Karpas-422 (cell line): ENCODE results near the gene GABBR2. TPM values are rescaled to one million over a fixed set of nuclear protein-coding genes. Genes with fewer than 3 reads are reported as not detected.

Experiments
- DNase-seq: peaks from one replicate; pipeline ENCODE4 v3.0.0-alpha.2; 2015
- H2AFZ ChIP-seq: fragments of 200-600 bp; sonication (generic); 2 replicates; pipeline ENCODE4 v1.6.1; 2014; ENCODE audit warnings: antibody characterized with exemption, low read length, mixed read lengths
- H3K27ac ChIP-seq: fragments of 200-600 bp; sonication (generic); 2 replicates; pipeline ENCODE4 v1.5.1; 2014; ENCODE audit warnings: mild to moderate bottlenecking, low read length, moderate library complexity
- H3K27me3 ChIP-seq: fragments of 200-600 bp; sonication (generic); 2 replicates; pipeline ENCODE4 v1.6.1; 2014; ENCODE audit warnings: low read length, mixed read lengths
- H3K36me3 ChIP-seq: fragments of 200-600 bp; sonication (generic); 2 replicates; pipeline ENCODE4 v1.6.1; 2014; ENCODE audit warnings: low read length, mixed read lengths; ENCODE audit not compliant: insufficient read depth
- H3K4me1 ChIP-seq: fragments of 200-600 bp; sonication (generic); 2 replicates; pipeline ENCODE4 v1.6.1; 2014; ENCODE audit warnings: mild to moderate bottlenecking, low read length, mixed read lengths
- H3K4me2 ChIP-seq: fragments of 200-600 bp; sonication (generic); 2 replicates; pipeline ENCODE4 v1.6.1; 2014; ENCODE audit warnings: low read length, low read depth, mild to moderate bottlenecking; ENCODE audit not compliant: poor library complexity, severe bottlenecking
- H3K4me3 ChIP-seq: fragments of 200-600 bp; sonication (generic); 2 replicates; pipeline ENCODE4 v1.5.1; 2014; ENCODE audit warnings: mild to moderate bottlenecking, antibody characterized with exemption, low read length, mixed read lengths
- H3K79me2 ChIP-seq: fragments of 200-600 bp; sonication (generic); 2 replicates; pipeline ENCODE4 v1.6.1; 2014; ENCODE audit warnings: mild to moderate bottlenecking, low read length, mixed read lengths
- H3K9ac ChIP-seq: fragments of 200-600 bp; sonication (generic); 2 replicates; pipeline ENCODE4 v1.6.0; 2014; ENCODE audit warnings: low read length
- H3K9me2 ChIP-seq: fragments of 200-600 bp; sonication (generic), shearing (Covaris generic); replicated peaks from 2 replicates; pipeline ENCODE4 v1.6.0; 2014; ENCODE audit warnings: mild to moderate bottlenecking, low read length, moderate library complexity; ENCODE audit not compliant: insufficient read depth
- H3K9me3 ChIP-seq: fragments of 300-700, 200-600 bp; sonication (generic); 2 replicates; pipeline ENCODE4 v1.6.1; 2014; ENCODE audit warnings: low read length, mixed read lengths
- H4K20me1 ChIP-seq: fragments of 200-600 bp; sonication (generic); 2 replicates; pipeline ENCODE4 v1.6.1; 2014; ENCODE audit warnings: mild to moderate bottlenecking, antibody characterized with exemption, low read length, low read depth; ENCODE audit not compliant: insufficient read depth
- total RNA-seq: library from RNA; depleted of rRNA; stranded (reverse); fragments of >200 nt; shearing (Covaris generic); gene quantifications from 2 replicates; pipeline ENCODE4 v1.2.3, GENCODE V29; 2014; ENCODE audit warnings: low replicate concordance

The GABBR2 gene
- total RNA-seq, 1 experiment from 2014 or later = 0.30 TPM

- no peak overlapping the region for H3K4me2 ChIP-seq
Observed at GRCh38 chr9:98415782-98416181, 293.0 kb downstream of the GABBR2 start.

DNA sequence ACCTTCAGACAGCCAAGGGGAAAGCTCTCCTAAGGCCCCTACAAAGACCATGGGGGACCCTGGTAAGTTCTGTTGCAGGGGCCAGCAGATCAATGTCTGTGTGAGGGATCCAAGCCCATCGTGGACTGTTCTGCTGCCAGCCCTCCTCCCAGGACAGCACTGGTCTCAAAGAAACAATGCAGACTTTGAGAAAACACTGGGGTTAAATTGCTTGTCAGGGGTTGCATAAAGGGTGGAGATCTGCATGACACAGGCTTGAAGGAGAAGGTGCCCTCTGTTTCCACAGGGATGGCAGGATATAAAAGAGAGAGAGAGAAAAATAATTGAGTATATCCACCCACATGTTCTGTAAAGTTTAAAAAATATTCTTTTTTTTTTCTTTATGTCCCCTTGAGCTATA is 295.7 kb downstream of the GABBR2 start:
- Histone ChIP-seq H3K4me2 (no peak overlapping the region), H3K9me3 (no peaks in the 10 kb centered on the region), H2AFZ (no peak overlapping the region), H3K27me3 (no peaks in the 10 kb centered on the region), H3K4me3 (no peak overlapping the region), H3K36me3 (no peaks in the 10 kb centered on the region), H3K9ac (no peak overlapping the region), H3K79me2 (no peaks in the 10 kb centered on the region), H3K4me1 (no peaks in the 10 kb centered on the region; the same call in 1 of the 2 replicates), H3K9me2 (no peaks in the 10 kb centered on the region), H3K27ac (no peak overlapping the region), H4K20me1 (no peaks in the 10 kb centered on the region)
- DNase-seq = no peak

More at GRCh38 chr9:98415782-98416181, 293.0 kb downstream of the GABBR2 start:
- DNase-seq = no peak
- Histone ChIP-seq H3K4me3 (no peak overlapping the region), H3K36me3 (no peaks in the 10 kb centered on the region), H3K27me3 (no peaks in the 10 kb centered on the region), H3K9me3 (no peaks in the 10 kb centered on the region), H3K27ac (no peak overlapping the region), H4K20me1 (no peaks in the 10 kb centered on the region), H2AFZ (no peak overlapping the region), H3K9me2 (no peaks in the 10 kb centered on the region), H3K79me2 (no peaks in the 10 kb centered on the region), H3K4me1 (no peaks in the 10 kb centered on the region), H3K9ac (no peak overlapping the region)

- Histone ChIP-seq H3K9me3 (no peaks in the 10 kb centered on the region), H3K79me2 (no peaks in the 10 kb centered on the region), H3K4me3 (no peak overlapping the region), H3K9me2 (no peaks in the 10 kb centered on the region), H3K27ac (no peak overlapping the region), H3K9ac (no peak overlapping the region), H3K4me1 (no peaks in the 10 kb centered on the region; the same call in 1 of the 2 replicates), H3K36me3 (no peaks in the 10 kb centered on the region), H3K4me2 (no peak overlapping the region), H2AFZ (no peak overlapping the region), H4K20me1 (no peaks in the 10 kb centered on the region), H3K27me3 (no peaks in the 10 kb centered on the region)
- no peak for DNase-seq
Observed at GRCh38 chr9:98412101-98412842, 296.5 kb downstream of the GABBR2 start.

DNA sequence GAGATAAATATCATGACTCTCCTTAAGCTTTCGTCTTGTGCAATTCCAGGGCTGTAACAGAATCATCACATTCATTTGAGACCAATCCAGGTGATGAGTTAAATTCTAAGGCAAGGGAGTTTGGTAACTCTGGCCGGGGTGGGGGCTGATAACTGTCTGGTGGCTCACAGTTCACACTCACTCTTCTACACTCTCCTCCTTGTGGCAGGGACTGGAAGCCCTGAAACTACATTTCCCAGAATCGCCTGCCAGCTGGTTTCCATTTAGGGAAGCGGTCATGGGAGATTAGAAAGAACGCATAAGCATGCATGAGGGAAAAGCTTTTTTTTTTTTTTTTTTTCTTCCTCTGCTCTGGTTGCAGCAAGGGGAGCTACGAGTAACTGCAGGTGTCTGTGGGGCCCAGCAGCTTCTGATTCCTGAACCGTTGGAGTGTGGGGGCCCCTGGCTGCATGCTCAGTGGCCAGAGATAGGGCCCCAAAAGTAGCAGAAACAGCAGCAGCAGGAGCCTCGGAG is 298.5 kb downstream of the GABBR2 start:
- H3K9me3 ChIP-seq = no peaks in the 10 kb centered on the region
- no peaks in the 10 kb centered on the region for H3K79me2 ChIP-seq
- H3K36me3 ChIP-seq = no peaks in the 10 kb centered on the region
- no peak overlapping the region for H3K27ac ChIP-seq
- H4K20me1 ChIP-seq = no peaks in the 10 kb centered on the region
- H2AFZ ChIP-seq = no peak overlapping the region
- H3K4me3 ChIP-seq = no peak overlapping the region
- no peak overlapping the region for H3K4me2 ChIP-seq
- H3K4me1 ChIP-seq = no peaks in the 10 kb centered on the region; the same call in 1 of the 2 replicates
- peak; percentile 53 for DNase-seq
- no peaks in the 10 kb centered on the region for H3K9me2 ChIP-seq
- H3K27me3 ChIP-seq = no peaks in the 10 kb centered on the region
- no peak overlapping the region for H3K9ac ChIP-seq

DNA sequence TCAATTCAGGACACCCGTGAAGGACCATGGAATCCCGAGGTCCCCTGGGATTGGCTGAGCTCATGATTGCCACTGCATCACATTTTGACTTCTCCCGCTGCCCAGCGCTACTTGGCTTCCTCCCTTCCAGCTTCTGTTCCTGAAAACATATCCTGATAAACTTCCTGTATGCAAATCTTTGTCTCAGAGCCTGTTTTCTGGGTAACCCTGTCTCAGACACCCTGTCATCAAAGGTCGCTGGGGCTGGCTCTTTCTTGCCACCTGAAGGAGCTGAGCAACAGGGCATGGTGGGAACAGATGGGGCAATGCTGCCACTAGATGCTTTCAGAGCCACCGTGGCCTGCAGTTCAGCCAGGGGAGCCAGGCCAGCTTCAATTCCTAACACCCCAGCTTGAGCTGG is 299.0 kb downstream of the GABBR2 start:
- H4K20me1 ChIP-seq = no peaks in the 10 kb centered on the region
- no peak for DNase-seq
- H2AFZ ChIP-seq = no peak overlapping the region
- no peaks in the 10 kb centered on the region; the same call in 1 of the 2 replicates for H3K4me1 ChIP-seq
- no peaks in the 10 kb centered on the region for H3K9me2 ChIP-seq
- H3K27me3 ChIP-seq = no peaks in the 10 kb centered on the region
- H3K79me2 ChIP-seq = no peaks in the 10 kb centered on the region
- H3K36me3 ChIP-seq = no peaks in the 10 kb centered on the region
- no peak overlapping the region for H3K9ac ChIP-seq
- no peak overlapping the region for H3K27ac ChIP-seq
- H3K4me3 ChIP-seq = no peak overlapping the region
- no peak overlapping the region for H3K4me2 ChIP-seq
- H3K9me3 ChIP-seq = no peaks in the 10 kb centered on the region

GRCh38 chr9:98406469-98406868 is 302.3 kb downstream of the GABBR2 start:
- no peak for DNase-seq
- H3K4me1 ChIP-seq = no peaks in the 10 kb centered on the region; the same call in 1 of the 2 replicates
- H3K4me3 ChIP-seq = no peak overlapping the region
- no peak overlapping the region for H3K27ac ChIP-seq
- H3K27me3 ChIP-seq = no peaks in the 10 kb centered on the region
- H3K4me2 ChIP-seq = no peak overlapping the region
- H3K9me2 ChIP-seq = no peaks in the 10 kb centered on the region
- no peaks in the 10 kb centered on the region for H3K9me3 ChIP-seq
- no peaks in the 10 kb centered on the region for H4K20me1 ChIP-seq
- no peaks in the 10 kb centered on the region for H3K36me3 ChIP-seq
- no peak overlapping the region for H3K9ac ChIP-seq
- H2AFZ ChIP-seq = no peak overlapping the region
- no peaks in the 10 kb centered on the region for H3K79me2 ChIP-seq

GRCh38 chr9:98404237-98404636 is 304.5 kb downstream of the GABBR2 start:
- no peaks in the 10 kb centered on the region for H3K4me1 ChIP-seq
- DNase-seq = no peak
- no peaks in the 10 kb centered on the region for H4K20me1 ChIP-seq
- no peak overlapping the region for H2AFZ ChIP-seq
- H3K9ac ChIP-seq = no peak overlapping the region
- no peak overlapping the region for H3K27ac ChIP-seq
- H3K4me3 ChIP-seq = no peak overlapping the region
- H3K4me2 ChIP-seq = no peak overlapping the region
- H3K36me3 ChIP-seq = no peaks in the 10 kb centered on the region
- no peaks in the 10 kb centered on the region for H3K79me2 ChIP-seq
- H3K9me3 ChIP-seq = no peaks in the 10 kb centered on the region
- no peaks in the 10 kb centered on the region for H3K9me2 ChIP-seq
- H3K27me3 ChIP-seq = no peaks in the 10 kb centered on the region

GRCh38 chr9:98403715-98404114 is 305.0 kb downstream of the GABBR2 start:
- Histone ChIP-seq H3K9me2 (no peaks in the 10 kb centered on the region), H3K27ac (no peak overlapping the region), H3K9me3 (no peaks in the 10 kb centered on the region), H3K9ac (no peak overlapping the region), H3K27me3 (no peaks in the 10 kb centered on the region), H3K4me3 (no peak overlapping the region), H3K79me2 (no peaks in the 10 kb centered on the region), H4K20me1 (no peaks in the 10 kb centered on the region), H3K4me2 (no peak overlapping the region), H3K36me3 (no peaks in the 10 kb centered on the region), H3K4me1 (no peaks in the 10 kb centered on the region), H2AFZ (no peak overlapping the region)
- DNase-seq = no peak
